ENCODE data around the gene CHN1.

Gene CHN1

GRCh38 chr2:174786066-174786725 lies 219.0 kb downstream of the CHN1 start:
- Histone ChIP-seq H3K27ac (ENCODE audit: low read depth, low read length) (no peak overlapping the region), H3K9ac (ENCODE audit: low read length in 5 of 5) (no peak overlapping the region), H3K9me3 (ENCODE audit: control insufficient read depth in 5 of 5, low read length in 5 of 5) (no peaks in the 10 kb centered on the region), H3K36me3 (ENCODE audit: control insufficient read depth in 5 of 5, insufficient read depth in 5 of 5, low read length in 5 of 5) (no peaks in the 10 kb centered on the region), H3K4me1 (ENCODE audit: control insufficient read depth in 5 of 5, insufficient read depth in 5 of 5, low read length in 5 of 5) (peaks cover 0 to 9% (median 0%) of the 10 kb centered on the region in 5 donors), H3K4me3 (ENCODE audit: low read depth in 1 of 5, low read length in 5 of 5) (no peak overlapping the region), H3K27me3 (ENCODE audit: control insufficient read depth in 5 of 5, insufficient read depth in 4 of 5, low read length in 5 of 5) (peaks cover 0 to 4% (median 0%) of the 10 kb centered on the region in 5 donors)

- H3K27ac ChIP-seq (ENCODE audit: low read depth, low read length) = no peak overlapping the region
- H3K4me3 ChIP-seq (ENCODE audit: low read depth in 1 of 5, low read length in 5 of 5) = no peak overlapping the region
- no peaks in the 10 kb centered on the region for H3K9me3 ChIP-seq (ENCODE audit: control insufficient read depth in 5 of 5, low read length in 5 of 5)
- H3K36me3 ChIP-seq (ENCODE audit: control insufficient read depth in 5 of 5, insufficient read depth in 5 of 5, low read length in 5 of 5) = no peaks in the 10 kb centered on the region
- H3K9ac ChIP-seq (ENCODE audit: low read length in 5 of 5) = no peak overlapping the region
- peaks cover 0 to 4% (median 0%) of the 10 kb centered on the region in 5 donors for H3K27me3 ChIP-seq (ENCODE audit: control insufficient read depth in 5 of 5, insufficient read depth in 4 of 5, low read length in 5 of 5)
- H3K4me1 ChIP-seq (ENCODE audit: control insufficient read depth in 5 of 5, insufficient read depth in 5 of 5, low read length in 5 of 5) = peaks cover 0 to 9% (median 0%) of the 10 kb centered on the region in 5 donors
Observed at GRCh38 chr2:174785481-174785880, 219.7 kb downstream of the CHN1 start.

GRCh38 chr2:174784909-174785308 lies 220.3 kb downstream of the CHN1 start:
- Histone ChIP-seq H3K27ac (ENCODE audit: low read depth, low read length) (no peak overlapping the region), H3K9me3 (ENCODE audit: control insufficient read depth in 5 of 5, low read length in 5 of 5) (no peaks in the 10 kb centered on the region)

GRCh38 chr2:174784316-174784715 lies 220.9 kb downstream of the CHN1 start:
- Histone ChIP-seq H3K9me3 (ENCODE audit: control insufficient read depth in 5 of 5, low read length in 5 of 5) (no peaks in the 10 kb centered on the region), H3K27me3 (ENCODE audit: control insufficient read depth in 5 of 5, insufficient read depth in 4 of 5, low read length in 5 of 5) (peaks cover 0 to 4% (median 0%) of the 10 kb centered on the region in 5 donors), H3K36me3 (ENCODE audit: control insufficient read depth in 5 of 5, insufficient read depth in 5 of 5, low read length in 5 of 5) (no peaks in the 10 kb centered on the region), H3K4me1 (ENCODE audit: control insufficient read depth in 5 of 5, insufficient read depth in 5 of 5, low read length in 5 of 5) (peaks cover 0 to 11% (median 0%) of the 10 kb centered on the region in 5 donors), H3K9ac (ENCODE audit: low read length in 5 of 5) (no peak overlapping the region), H3K27ac (ENCODE audit: low read depth, low read length) (no peak overlapping the region), H3K4me3 (ENCODE audit: low read depth in 1 of 5, low read length in 5 of 5) (no peak overlapping the region)

More at GRCh38 chr2:174784909-174785308, 220.3 kb downstream of the CHN1 start:
- Histone ChIP-seq H3K27me3 (ENCODE audit: control insufficient read depth in 5 of 5, insufficient read depth in 4 of 5, low read length in 5 of 5) (peaks cover 0 to 4% (median 0%) of the 10 kb centered on the region in 5 donors), H3K9ac (ENCODE audit: low read length in 5 of 5) (no peak overlapping the region), H3K36me3 (ENCODE audit: control insufficient read depth in 5 of 5, insufficient read depth in 5 of 5, low read length in 5 of 5) (no peaks in the 10 kb centered on the region), H3K4me1 (ENCODE audit: control insufficient read depth in 5 of 5, insufficient read depth in 5 of 5, low read length in 5 of 5) (peaks cover 0 to 9% (median 0%) of the 10 kb centered on the region in 5 donors), H3K4me3 (ENCODE audit: low read depth in 1 of 5, low read length in 5 of 5) (no peak overlapping the region)

GRCh38 chr2:174781996-174782395 lies 223.2 kb downstream of the CHN1 start:
- H3K27me3 ChIP-seq (ENCODE audit: control insufficient read depth in 5 of 5, insufficient read depth in 4 of 5, low read length in 5 of 5) = peaks cover 0 to 4% (median 2%) of the 10 kb centered on the region in 5 donors
- no peak overlapping the region for H3K27ac ChIP-seq (ENCODE audit: low read depth, low read length)
- H3K9me3 ChIP-seq (ENCODE audit: control insufficient read depth in 5 of 5, low read length in 5 of 5) = no peaks in the 10 kb centered on the region
- no peak overlapping the region for H3K4me3 ChIP-seq (ENCODE audit: low read depth in 1 of 5, low read length in 5 of 5)
- no peaks in the 10 kb centered on the region for H3K36me3 ChIP-seq (ENCODE audit: control insufficient read depth in 5 of 5, insufficient read depth in 5 of 5, low read length in 5 of 5)
- H3K4me1 ChIP-seq (ENCODE audit: control insufficient read depth in 5 of 5, insufficient read depth in 5 of 5, low read length in 5 of 5) = peaks cover 0 to 9% (median 3%) of the 10 kb centered on the region in 5 donors
- H3K9ac ChIP-seq (ENCODE audit: low read length in 5 of 5) = no peak overlapping the region

- no peak overlapping the region for H3K27ac ChIP-seq (ENCODE audit: low read depth, low read length)
- H3K9me3 ChIP-seq (ENCODE audit: control insufficient read depth in 5 of 5, low read length in 5 of 5) = no peaks in the 10 kb centered on the region
- no peak overlapping the region for H3K9ac ChIP-seq (ENCODE audit: low read length in 5 of 5)
- H3K27me3 ChIP-seq (ENCODE audit: control insufficient read depth in 5 of 5, insufficient read depth in 4 of 5, low read length in 5 of 5) = peaks cover 0 to 4% (median 2%) of the 10 kb centered on the region in 5 donors
- no peaks in the 10 kb centered on the region for H3K36me3 ChIP-seq (ENCODE audit: control insufficient read depth in 5 of 5, insufficient read depth in 5 of 5, low read length in 5 of 5)
- H3K4me3 ChIP-seq (ENCODE audit: low read depth in 1 of 5, low read length in 5 of 5) = no peak overlapping the region
- peaks cover 0 to 9% (median 3%) of the 10 kb centered on the region in 5 donors for H3K4me1 ChIP-seq (ENCODE audit: control insufficient read depth in 5 of 5, insufficient read depth in 5 of 5, low read length in 5 of 5)
Observed at GRCh38 chr2:174781298-174781697, 223.9 kb downstream of the CHN1 start.

GRCh38 chr2:174780856-174781255 lies 224.3 kb downstream of the CHN1 start:
- H3K9ac ChIP-seq (ENCODE audit: low read length in 5 of 5) = no peak overlapping the region
- H3K4me1 ChIP-seq (ENCODE audit: control insufficient read depth in 5 of 5, insufficient read depth in 5 of 5, low read length in 5 of 5) = peaks cover 0 to 9% (median 3%) of the 10 kb centered on the region in 5 donors
- no peak overlapping the region for H3K27ac ChIP-seq (ENCODE audit: low read depth, low read length)
- no peak overlapping the region for H3K4me3 ChIP-seq (ENCODE audit: low read depth in 1 of 5, low read length in 5 of 5)
- H3K36me3 ChIP-seq (ENCODE audit: control insufficient read depth in 5 of 5, insufficient read depth in 5 of 5, low read length in 5 of 5) = no peaks in the 10 kb centered on the region
- peaks cover 0 to 4% (median 2%) of the 10 kb centered on the region in 5 donors for H3K27me3 ChIP-seq (ENCODE audit: control insufficient read depth in 5 of 5, insufficient read depth in 4 of 5, low read length in 5 of 5)
- no peaks in the 10 kb centered on the region for H3K9me3 ChIP-seq (ENCODE audit: control insufficient read depth in 5 of 5, low read length in 5 of 5)

DNA sequence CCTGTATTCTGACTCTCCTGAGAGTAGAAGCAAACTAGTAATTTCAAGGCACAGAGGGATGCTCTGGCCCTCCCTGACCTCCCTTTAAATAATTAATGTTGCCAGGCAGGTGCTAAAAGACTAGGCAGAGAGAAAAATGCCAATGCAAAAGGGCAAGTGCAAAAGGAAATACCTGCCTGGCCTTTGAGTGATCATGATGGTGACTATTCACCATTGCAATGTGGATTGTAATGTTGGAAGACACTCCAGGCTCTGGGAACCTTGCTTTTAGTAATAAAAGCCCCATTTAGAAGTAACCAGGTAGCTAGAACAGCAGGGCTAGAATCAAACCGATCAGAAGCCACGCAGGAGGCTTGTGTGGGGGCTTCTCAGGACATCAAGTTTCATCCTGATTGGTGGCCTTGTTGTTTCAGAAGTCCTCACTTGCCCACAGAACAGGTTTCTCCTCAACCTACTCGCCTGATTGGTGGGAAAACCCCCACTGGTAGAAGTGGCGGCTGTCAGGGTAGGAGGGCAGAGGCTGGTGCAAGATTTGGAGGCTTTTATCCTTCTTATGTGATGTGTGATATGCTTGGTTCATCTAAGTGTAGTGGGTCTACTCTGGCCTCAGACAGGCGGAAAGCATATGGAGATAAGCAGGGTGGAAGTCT lies 224.9 kb downstream of the CHN1 start:
- Histone ChIP-seq H3K27ac (ENCODE audit: low read depth, low read length) (no peak overlapping the region), H3K9me3 (ENCODE audit: control insufficient read depth in 5 of 5, low read length in 5 of 5) (no peaks in the 10 kb centered on the region), H3K36me3 (ENCODE audit: control insufficient read depth in 5 of 5, insufficient read depth in 5 of 5, low read length in 5 of 5) (no peaks in the 10 kb centered on the region), H3K9ac (ENCODE audit: low read length in 5 of 5) (no peak overlapping the region), H3K27me3 (ENCODE audit: control insufficient read depth in 5 of 5, insufficient read depth in 4 of 5, low read length in 5 of 5) (peaks cover 0 to 3% (median 0%) of the 10 kb centered on the region in 5 donors), H3K4me3 (ENCODE audit: low read depth in 1 of 5, low read length in 5 of 5) (no peak overlapping the region), H3K4me1 (ENCODE audit: control insufficient read depth in 5 of 5, insufficient read depth in 5 of 5, low read length in 5 of 5) (peaks cover 0 to 9% (median 3%) of the 10 kb centered on the region in 5 donors)

GRCh38 chr2:174779361-174779928 lies 225.7 kb downstream of the CHN1 start:
- Histone ChIP-seq H3K9me3 (ENCODE audit: control insufficient read depth in 5 of 5, low read length in 5 of 5) (no peaks in the 10 kb centered on the region), H3K4me3 (ENCODE audit: low read depth in 1 of 5, low read length in 5 of 5) (no peak overlapping the region), H3K9ac (ENCODE audit: low read length in 5 of 5) (no peak overlapping the region), H3K36me3 (ENCODE audit: control insufficient read depth in 5 of 5, insufficient read depth in 5 of 5, low read length in 5 of 5) (no peaks in the 10 kb centered on the region), H3K27me3 (ENCODE audit: control insufficient read depth in 5 of 5, insufficient read depth in 4 of 5, low read length in 5 of 5) (peaks cover 0 to 3% (median 0%) of the 10 kb centered on the region in 5 donors), H3K4me1 (ENCODE audit: control insufficient read depth in 5 of 5, insufficient read depth in 5 of 5, low read length in 5 of 5) (peaks cover 0 to 9% (median 3%) of the 10 kb centered on the region in 5 donors), H3K27ac (ENCODE audit: low read depth, low read length) (no peak overlapping the region)
